ENCODE data around the gene DENND1A.
"Not testable (repeated sequence)": the region's sequence is repeated elsewhere in the genome, so short reads cannot be mapped to it uniquely, and the experiment has no call there.

DENND1A gene, protein sequence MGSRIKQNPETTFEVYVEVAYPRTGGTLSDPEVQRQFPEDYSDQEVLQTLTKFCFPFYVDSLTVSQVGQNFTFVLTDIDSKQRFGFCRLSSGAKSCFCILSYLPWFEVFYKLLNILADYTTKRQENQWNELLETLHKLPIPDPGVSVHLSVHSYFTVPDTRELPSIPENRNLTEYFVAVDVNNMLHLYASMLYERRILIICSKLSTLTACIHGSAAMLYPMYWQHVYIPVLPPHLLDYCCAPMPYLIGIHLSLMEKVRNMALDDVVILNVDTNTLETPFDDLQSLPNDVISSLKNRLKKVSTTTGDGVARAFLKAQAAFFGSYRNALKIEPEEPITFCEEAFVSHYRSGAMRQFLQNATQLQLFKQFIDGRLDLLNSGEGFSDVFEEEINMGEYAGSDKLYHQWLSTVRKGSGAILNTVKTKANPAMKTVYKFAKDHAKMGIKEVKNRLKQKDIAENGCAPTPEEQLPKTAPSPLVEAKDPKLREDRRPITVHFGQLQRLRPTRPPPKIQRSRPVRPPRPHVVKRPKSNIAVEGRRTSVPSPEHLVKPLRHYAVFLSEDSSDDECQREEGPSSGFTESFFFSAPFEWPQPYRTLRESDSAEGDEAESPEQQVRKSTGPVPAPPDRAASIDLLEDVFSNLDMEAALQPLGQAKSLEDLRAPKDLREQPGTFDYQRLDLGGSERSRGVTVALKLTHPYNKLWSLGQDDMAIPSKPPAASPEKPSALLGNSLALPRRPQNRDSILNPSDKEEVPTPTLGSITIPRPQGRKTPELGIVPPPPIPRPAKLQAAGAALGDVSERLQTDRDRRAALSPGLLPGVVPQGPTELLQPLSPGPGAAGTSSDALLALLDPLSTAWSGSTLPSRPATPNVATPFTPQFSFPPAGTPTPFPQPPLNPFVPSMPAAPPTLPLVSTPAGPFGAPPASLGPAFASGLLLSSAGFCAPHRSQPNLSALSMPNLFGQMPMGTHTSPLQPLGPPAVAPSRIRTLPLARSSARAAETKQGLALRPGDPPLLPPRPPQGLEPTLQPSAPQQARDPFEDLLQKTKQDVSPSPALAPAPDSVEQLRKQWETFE

DNA sequence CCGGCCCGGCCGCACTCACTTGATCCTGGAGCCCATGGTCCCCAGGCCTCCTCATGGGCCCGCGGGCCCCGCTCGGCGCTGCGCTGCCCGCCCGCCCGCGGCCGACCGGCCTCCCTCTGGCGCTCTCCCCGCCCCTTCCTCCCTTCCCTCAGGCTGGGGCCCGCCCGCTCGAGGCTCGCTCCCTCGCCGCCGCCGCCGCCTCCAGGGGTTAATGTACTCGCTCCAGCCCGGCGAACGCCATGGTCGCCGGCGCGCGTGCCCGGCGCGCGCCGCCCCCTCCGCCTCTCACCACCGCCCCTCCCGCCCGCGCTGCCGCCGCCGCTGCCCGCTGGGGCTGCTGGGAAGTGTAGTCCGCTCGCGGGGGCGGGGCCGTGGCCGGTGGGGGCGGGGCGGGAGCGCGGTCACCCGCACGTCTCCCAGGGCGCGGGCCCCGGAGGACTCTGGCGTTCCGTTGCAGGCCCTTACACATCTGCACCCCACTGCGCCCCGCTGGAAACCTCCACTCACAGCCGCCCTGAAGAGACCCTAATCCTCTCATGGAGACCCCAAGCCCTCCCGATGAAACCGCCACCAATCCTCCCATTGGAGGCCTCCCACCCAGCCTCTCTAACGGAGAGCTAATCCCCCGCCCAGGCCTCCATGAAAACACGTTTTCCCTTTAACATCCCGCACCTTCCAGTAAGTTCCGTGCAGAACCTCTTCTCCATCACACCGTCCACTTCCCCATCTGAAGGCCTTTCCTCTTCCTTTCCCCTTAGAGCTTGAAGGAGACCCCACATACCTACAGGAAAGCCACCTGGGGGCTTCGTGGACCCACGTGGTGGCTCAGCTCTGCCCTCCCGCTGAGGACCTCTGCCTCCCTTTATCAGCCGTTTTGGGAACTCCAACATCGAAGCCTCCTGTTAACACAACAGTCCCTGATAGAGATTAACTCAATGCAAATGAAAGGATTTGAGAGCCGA is at the start of gene DENND1A:
DENND1A (minus strand) TSS at position 257 of the 962 bp plus-strand sequence; CDS start at position 36, 221 bp downstream.
- peak; percentile 96 for DNase-seq

DNA sequence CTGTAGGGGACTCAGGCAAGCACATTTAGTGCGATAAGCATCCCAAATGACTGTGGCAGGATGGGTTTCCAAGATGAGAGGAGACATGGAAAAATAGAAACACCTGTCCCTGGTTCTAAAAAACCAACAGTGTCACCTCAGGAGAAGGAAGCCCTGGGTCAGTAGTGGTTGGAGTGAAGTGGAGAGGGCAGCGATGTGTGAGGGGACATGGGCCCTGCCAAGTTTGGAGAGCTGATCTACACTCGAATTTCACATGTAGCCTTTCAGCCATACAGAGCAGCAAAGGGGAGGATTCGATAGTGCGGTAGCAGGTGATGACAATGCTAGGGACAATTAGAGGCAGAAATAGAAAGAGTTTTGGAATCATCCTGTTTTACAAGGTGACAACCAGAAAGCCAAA is 49.1 kb upstream of the DENND1A start:
- DNase-seq, result no peak

DNA sequence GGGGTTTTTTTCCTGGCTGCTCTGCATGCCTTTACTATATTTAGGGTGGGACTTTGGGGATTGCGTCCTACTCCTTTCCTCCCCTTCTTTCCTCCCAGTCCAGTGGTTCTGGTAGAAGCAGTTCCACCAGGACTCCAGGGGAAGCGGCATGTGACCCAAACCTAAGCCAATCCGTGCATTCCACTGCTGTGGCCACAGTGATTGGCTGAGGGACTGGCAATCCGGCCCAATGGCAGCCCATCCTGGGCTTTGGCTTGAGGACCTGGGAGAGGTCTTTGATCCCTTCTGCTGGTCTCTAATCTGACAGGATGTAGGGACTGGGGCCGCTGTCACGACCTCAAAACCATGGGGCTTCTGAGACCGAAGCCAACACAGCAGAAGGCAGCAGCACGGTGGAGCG is 46.7 kb upstream of the DENND1A start:
- not testable (repeated sequence) for DNase-seq

DNA sequence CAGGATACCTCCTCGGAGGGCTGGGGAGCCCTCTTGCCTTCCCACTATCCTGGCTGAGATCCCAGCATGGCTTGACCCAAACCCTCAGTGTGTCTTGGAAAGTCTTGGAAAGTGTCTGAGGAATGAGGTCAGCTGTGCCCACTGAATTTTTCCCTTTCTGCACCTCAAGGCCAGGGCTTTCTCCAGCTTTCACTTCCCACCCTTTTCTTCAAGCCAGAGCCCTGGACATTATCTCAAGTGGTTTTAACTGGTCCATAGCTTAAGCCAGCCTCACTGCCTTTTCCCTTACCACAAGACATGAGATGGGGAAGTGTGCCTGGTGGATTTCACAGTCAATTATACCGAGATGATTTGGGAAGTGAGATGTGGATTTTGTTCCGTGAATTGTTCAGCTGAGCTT is 45.9 kb upstream of the DENND1A start:
- no peak for DNase-seq

DNA sequence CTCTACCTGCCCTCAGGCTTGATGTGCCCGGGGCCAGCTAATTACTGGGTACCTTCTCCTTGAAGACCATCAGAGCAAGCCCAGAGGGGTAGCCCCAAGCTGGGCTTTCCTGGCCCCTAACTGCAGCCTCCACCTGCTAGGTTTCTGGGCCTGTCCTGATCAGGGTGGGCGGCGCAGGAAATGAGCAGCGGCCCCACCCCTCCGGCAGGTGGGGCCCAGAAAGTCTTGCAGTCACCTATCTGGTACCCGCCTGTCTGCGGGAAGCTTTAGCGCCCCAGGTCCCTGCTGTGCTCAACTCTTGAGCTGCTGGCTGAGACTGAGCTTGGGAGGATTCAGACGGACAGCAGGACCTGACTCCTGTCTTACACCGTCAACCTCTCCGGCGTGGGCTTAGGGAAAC is 44.5 kb upstream of the DENND1A start:
- no peak for DNase-seq

DNA sequence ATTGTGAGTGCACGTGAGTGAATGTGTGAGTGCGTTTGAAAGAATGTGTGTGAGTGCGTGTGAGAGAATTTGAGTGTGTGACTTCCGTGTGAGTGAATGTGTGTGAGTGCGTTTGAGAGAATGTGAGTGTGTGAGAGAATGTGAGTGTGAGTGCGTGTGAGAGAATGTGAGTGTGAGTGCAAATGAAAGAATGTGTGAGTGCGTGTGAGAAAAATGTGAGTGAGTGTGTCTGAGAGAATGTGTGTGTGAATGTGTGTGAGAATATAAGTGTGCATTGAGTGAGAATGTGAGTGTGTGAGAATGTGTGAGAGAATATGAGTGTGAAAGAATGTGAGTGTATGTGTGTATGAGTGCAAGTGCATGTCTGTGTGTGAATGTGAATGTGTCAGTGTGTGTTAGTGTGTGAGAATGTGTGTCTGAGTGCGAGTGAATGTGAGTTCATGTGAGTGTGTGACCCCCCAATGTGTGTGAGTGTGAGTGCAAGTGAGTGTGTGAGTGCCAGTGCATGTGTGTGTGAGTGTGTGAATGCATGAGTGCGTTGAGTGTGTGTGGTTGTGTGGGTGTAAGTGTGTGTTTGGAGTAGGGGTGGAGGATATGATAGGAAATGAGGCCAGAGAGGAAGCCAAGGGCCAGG is 43.8 kb upstream of the DENND1A start:
- no peak for DNase-seq

DNA sequence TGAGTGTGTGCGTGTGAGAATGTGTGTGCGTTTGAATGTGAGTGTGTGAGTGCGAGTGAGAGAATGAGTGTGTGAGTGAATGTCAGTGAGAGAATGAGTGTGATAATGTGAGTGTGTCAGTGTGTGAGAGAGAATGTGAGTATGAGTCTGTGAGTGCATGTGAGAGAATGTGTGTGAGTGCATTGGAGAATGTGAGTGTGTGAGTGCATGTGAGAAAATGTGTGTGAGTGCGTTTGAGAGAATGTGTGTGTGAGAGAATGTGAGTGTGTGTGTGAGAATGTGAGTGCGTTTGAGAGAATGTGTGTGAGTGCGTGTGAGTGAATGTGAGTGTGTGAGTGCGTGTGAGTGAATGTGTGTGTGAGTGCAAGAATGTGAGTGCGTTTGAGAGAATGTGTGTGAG is 42.7 kb upstream of the DENND1A start:
- DNase-seq, result no peak

DNA sequence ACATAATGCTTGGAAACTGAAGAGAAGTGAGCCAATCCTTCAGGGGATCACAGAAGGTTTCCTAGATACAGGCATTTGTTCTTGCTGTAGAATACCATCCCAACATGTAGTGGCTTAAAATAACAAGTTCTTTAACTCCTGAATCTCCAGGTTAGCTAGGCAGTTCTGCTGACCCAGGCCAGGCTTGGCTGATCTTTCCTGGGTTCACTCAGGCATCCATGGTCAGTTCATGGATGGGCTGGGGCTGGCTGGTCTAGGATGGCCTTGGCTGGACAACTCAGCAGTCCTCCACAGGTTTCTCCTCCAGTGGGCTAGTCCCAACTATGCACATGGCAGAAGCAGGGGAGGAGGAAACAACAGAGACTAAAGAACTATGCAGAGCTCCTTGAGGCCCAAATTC is 37.4 kb upstream of the DENND1A start:
- no peak for DNase-seq

DNA sequence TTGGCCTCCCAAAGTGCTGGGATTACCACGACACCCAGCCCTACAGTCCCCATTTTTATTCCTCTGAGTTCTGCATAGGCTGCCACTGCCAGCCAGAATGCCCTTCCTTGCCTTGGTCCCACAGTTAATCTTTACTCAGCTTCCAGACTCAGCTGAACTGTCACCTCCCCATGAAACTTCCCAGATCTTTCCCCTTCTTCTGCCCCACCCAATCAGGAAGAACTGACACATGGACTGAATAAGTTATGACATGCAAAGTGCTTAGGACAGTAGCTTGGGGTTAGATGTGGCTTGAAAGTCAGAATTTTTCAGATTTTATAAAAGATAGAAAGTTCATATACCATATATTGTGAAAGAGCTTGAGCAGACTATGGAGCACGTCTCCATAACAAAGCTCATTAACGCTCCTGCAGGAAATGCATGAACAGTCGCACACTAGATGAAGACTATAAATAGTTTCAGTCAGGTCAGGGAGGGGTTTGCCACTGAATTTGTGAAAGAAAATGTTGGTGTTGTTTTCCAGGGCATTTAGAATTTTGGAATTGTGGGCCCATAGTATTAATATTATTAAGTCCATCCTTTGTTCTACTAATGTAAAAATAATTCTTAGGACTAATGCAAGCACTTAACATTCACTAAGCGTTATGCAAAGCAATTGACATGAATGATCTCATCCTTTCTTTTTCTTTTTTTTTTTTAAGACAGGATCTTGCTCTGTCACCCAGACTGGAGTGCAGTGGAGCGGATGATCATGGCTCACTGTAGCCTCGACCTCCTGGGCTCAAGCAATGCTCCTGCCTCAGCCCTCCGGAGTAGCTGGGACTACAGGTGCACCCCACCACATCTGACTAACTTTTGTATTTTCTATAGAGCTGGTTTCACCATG is 36.1 kb upstream of the DENND1A start:
- no peak for DNase-seq

DNA sequence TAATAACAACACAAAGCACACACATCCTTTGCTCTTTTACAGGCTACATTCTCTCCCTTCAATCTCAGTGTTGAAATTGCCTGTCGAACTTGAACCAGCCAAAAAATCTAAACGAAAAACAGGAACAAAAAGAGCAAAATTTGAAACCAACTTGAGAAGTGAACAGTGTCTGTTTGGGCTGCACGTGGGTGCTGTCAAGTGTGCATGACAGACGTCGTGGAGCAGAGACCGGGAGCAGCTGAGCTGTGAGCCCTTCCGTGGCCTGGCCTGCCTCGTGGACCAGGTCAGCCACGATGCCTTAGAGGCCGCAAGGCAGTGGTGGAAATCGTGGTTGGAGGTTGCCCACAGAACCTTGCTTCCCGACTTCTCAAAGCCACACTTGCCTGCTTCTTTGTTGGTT is 34.8 kb upstream of the DENND1A start:
- no peak for DNase-seq

DNA sequence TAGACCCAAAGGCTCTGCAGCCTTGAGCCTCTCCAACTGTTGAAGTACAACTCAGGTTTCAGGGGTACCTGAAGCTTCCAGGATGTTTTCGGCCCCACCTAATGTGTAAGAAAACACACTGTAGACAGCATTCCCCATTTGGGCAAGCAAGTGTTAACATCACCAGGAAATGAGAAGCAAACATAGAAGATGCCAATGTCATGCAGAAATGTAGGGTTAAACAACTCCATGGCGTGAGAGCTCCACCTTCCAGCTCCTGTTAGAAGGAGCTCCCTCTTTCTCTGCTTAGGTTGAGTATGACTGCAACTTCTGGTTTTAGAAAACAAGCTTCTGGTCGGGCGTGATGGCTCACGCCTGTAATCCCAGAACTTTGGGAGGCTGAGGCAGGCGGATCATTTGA is 31.0 kb upstream of the DENND1A start:
- DNase-seq, result no peak

DNA sequence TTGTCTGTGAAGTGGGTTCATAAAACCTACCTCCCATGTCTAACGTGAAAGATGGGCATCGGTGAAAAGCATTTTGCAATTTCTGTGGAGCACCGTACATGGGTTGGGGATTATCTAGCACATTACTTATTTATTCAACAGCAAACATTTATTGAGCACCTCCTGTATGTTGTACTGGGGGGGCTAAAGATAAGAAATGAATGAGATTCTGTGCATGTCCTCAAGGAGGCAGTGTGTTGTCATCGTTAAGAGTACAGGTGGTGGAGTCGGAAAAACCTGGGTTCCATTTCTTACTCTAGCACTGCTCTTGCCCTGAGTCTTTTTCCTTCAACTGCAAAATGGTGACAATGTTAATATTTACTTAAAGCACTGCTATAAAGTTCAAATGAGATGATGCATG is 30.4 kb upstream of the DENND1A start:
- no peak for DNase-seq

DNA sequence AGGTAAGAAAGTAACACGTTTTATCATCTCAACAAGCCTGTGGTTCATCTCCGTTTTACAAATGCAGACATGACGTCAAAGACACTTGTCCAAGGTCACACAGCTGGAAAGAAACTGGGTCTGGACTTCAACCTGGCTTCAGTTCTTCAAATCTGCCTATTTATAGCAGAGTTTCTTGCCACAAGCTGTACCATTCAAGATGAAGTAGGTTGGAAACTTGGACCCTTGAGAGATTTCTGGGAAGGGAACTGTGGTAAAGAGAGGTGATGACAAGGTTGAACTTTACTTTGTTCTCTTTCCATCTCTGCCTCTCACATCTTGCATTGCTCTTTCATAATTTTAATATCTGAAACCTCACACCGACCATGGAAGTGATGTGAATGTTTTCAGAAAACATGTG is 29.9 kb upstream of the DENND1A start:
- DNase-seq, result no peak

DNA sequence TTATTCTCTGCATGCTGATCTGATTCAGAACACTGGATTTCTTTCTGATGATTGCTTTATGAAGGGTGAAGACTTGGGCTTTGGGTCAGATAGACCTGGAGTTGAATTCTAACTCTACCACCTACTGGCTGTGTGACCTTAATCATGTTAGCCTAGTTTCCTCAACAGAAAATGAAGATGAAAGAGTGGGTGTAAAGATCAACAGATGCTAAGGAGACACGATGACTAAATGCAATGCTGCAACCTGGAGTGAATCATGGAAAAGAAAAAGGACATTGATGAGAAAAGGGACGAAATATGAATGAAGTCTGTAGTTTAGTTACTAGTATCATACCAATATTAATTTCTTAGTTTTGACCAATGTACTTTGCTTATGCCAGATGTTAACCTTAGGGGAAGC is 27.8 kb upstream of the DENND1A start:
- DNase-seq, result no peak

DNA sequence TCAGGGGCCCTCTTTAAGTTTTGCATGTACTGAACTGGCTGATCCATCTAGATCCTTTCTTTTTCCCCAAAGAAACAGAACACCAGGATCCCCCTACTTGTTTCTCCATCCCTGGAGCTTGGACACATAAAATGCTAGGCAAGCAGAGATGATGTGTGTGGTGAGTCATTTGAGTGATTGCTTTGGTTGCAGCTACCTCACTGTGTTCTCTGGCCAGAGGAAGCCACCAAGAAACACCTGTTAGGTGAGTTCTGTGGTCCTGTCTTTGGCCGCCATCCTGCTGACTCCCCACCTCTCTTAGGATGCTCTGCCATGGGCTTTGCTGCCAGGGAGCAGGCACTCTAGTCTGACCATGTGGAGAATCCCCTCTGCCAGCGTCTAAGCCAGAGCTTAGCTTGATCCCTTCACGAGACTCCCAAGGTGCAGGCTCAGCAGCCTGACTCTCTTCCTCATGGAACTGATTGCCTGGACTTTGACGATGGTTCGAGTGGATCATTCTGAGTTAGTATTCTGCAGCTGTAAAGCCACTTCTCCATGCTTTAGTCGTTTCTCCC is 27.3 kb upstream of the DENND1A start:
- no peak for DNase-seq

DNA sequence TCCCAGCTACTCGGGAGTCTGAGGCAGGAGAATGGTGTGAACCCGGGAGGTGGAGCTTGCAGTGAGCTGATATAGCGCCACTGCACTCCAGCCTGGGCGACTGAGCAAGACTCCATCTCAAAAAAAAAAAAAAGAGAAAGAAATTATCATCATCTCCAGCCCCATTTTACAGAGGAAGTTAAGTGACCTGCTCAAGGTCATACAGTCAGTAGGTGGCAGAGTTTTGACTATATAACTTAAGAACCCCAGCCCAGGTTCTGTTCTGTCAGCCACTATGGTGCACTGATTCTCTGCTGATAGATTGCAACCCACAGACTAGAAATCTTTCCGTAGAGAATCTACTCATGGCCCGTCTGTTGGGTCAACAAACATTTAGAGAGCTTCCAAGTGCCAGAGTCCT is 25.7 kb upstream of the DENND1A start:
- no peak for DNase-seq

DNA sequence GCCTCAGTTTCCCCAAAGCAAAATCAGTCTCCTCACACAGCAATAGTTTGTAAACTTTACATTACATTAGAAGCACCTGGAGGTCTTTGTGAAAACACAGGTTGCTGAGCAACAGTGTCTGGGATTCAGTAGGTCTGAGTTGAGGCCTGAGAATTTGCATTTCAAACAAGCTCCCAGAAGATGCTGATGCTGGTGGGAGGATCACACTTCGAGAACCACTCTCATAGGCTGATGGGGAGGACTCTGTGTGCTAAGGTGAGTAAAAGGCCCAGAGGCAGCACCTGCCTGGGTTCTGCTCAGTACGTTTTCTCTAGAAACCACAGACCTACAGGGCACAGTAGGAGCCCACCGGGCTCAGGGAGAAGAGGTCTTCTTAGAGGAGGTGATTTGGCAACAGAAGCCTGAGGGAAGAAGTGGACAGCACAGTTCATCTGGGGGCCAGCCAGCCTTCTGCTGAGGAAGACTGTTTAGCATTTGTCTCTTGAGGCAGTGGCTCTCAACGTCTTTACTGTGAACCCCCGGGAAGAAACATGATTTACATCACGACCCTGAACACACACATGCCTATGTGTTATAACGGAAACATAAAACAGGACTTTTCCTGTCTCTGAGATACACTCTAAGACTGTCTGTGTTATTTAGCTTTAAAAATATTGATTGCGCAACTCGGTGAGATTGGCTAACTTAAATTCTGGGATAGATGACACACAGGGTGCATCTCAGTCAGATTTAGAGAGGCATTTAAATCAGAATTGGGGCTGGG is 24.8 kb upstream of the DENND1A start:
- DNase-seq, result no peak

DNA sequence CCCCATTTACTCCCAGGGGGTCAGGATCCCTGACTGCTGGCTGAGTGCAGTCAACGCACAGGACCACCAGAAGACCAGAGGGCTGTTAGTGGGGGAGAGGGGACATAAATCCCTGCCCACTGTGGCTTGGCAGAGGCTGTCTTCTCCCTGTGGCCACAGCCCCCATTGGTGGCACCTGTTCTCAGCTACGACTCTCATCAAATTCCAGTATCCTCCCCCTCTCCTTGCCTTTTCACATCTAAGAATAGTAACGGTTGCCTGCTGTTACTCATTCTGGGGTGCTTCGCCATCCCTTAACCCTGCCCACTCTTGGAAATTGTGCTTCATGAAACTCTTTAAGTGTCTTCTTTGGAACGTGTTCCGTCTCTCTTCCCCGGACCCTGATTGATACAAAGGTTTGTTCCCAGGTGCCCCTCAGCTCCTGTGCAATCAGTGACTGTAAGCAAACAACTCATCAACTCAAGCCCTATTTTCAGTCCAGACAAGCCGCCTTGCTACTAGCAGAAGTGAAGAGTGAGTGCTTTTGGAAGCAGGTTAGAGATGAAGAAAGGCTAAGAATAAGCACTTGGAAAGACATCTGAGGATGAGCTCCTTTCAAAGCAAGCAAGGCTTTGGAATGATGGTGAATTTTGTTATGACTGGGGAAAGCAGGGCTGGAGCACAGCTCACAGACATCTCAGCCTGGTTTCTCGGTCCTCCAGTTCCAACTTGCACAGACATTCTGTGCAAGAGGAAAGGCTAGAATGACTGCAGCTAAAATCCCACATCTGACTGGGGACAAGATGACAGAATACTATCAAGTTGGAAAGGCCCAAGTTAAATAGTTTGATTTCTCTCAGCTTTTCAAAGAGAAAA is 22.9 kb upstream of the DENND1A start:
- no peak for DNase-seq

DNA sequence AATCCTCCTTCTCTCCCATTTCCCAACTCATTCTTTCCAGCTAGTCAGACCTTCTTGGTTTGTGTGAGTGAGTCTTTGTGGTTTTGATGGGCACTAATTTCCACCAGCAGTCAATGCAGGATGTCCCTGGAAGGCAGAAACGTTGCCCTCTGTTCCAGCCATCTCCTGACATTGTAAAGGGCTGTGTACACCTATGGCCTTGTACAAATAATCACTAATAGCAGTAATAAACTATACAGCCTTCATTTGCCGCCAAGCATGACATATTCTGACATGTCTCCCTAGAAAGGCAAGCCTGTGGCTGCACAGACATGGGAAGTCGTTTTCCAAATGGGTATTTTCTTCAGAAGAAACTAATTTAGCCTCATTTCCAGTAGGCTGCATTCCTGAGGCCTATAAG is 18.4 kb upstream of the DENND1A start:
- no peak for DNase-seq

Data from islet precursor cell (in vitro differentiated cells).